ENCODE results near the gene DPEP2.
"Not testable (repeated sequence)": the region's sequence is repeated elsewhere in the genome, so short reads cannot be mapped to it uniquely, and the experiment has no call there.

DNA sequence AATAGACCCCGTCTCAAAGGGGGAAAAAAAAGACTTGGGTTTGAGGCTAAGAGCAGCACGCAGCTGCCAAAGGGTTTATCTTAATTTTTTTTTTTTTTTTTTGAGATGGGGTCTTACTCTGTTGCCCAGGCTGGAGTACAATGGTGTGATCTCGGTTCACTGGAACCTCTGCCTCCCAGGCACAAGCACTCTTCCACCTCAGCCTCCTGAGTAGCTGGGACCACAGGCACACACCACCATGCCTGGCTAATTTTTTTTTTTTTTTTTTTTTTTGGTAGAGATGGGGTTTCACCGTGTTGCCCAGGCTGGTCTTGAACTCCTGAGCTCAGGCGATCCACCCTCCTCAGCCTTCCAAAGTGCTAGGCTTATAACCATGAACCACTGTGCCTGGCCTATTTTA, 61.6 kb downstream of the DPEP2 start:
- TF ChIP-seq, protein P1, sequence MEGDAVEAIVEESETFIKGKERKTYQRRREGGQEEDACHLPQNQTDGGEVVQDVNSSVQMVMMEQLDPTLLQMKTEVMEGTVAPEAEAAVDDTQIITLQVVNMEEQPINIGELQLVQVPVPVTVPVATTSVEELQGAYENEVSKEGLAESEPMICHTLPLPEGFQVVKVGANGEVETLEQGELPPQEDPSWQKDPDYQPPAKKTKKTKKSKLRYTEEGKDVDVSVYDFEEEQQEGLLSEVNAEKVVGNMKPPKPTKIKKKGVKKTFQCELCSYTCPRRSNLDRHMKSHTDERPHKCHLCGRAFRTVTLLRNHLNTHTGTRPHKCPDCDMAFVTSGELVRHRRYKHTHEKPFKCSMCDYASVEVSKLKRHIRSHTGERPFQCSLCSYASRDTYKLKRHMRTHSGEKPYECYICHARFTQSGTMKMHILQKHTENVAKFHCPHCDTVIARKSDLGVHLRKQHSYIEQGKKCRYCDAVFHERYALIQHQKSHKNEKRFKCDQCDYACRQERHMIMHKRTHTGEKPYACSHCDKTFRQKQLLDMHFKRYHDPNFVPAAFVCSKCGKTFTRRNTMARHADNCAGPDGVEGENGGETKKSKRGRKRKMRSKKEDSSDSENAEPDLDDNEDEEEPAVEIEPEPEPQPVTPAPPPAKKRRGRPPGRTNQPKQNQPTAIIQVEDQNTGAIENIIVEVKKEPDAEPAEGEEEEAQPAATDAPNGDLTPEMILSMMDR (IDR thresholded peaks at IDR 0.05 in 2 of 3, conservative IDR thresholded peaks at IDR 0.05 in 1 of 3; ENCODE audit: borderline replicate concordance in 1 of 3, insufficient read depth in 1 of 3, low read depth in 2 of 3, low read length in 2 of 3): not testable (repeated sequence)
- not testable (repeated sequence) for TF ChIP-seq JUND (IDR thresholded peaks at IDR 0.05); ELF1 (IDR thresholded peaks at IDR 0.05; ENCODE audit: borderline replicate concordance, low read depth); CEBPB (IDR thresholded peaks at IDR 0.05; ENCODE audit: low read depth); YY1 (IDR thresholded peaks at IDR 0.05; ENCODE audit: extremely low read depth, insufficient replicate concordance, low read depth, low read length); EZH2 (IDR thresholded peaks at IDR 0.05); ZNF274 (IDR thresholded peaks at IDR 0.05; ENCODE audit: low read depth, low read length); POLR2A (IDR thresholded peaks at IDR 0.05; ENCODE audit: borderline replicate concordance, extremely low read depth, insufficient read depth, insufficient read length); EGR1 (IDR thresholded peaks at IDR 0.05; ENCODE audit: low read depth)
- TF ChIP-seq, protein P2, sequence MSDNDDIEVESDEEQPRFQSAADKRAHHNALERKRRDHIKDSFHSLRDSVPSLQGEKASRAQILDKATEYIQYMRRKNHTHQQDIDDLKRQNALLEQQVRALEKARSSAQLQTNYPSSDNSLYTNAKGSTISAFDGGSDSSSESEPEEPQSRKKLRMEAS (IDR thresholded peaks at IDR 0.05): not testable (repeated sequence)
